Measurements from ENCODE around the gene ELANE. TPM values are rescaled to one million over a fixed set of nuclear protein-coding genes. Genes with fewer than 3 reads are reported as not detected.

Gene ELANE
- total RNA-seq, 2 donors from 2014 or later: 1.4 TPM; not detected in 1

DNA sequence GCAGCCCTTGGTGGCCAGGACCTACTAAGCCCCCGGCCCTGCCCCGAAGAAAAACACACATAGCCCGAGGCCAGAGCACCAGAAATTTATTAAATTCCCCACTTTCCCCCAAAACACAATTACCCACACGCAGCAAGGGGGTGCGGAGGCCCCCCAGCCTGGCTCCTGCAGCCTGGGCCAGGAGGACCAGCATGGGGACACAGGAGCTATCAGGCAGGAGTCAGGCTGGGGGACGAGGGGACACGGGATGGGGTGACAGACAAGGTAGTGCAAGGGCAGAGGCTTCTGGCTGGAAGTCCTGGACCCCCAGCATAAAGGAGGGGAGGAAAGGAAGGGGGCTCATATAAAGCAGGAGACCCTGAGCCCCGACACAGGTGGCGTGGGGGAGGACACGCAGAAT, 44.3 kb downstream of the ELANE start:
- Histone ChIP-seq H3K36me3 (peaks cover 0 to 6% of the 10 kb centered on the region in 2 donors), H3K27ac (no peak overlapping the region), H3K27me3 (replicated peaks; ENCODE audit: insufficient read depth) (no peaks in the 10 kb centered on the region), H3K9me3 (no peaks in the 10 kb centered on the region), H3K4me3 (no peak overlapping the region), H3K4me1 (replicated peaks) (no peaks in the 10 kb centered on the region)
- 97% methylated on average over 10 of the region's 10 CpGs for WGBS
- TF ChIP-seq, protein P1, sequence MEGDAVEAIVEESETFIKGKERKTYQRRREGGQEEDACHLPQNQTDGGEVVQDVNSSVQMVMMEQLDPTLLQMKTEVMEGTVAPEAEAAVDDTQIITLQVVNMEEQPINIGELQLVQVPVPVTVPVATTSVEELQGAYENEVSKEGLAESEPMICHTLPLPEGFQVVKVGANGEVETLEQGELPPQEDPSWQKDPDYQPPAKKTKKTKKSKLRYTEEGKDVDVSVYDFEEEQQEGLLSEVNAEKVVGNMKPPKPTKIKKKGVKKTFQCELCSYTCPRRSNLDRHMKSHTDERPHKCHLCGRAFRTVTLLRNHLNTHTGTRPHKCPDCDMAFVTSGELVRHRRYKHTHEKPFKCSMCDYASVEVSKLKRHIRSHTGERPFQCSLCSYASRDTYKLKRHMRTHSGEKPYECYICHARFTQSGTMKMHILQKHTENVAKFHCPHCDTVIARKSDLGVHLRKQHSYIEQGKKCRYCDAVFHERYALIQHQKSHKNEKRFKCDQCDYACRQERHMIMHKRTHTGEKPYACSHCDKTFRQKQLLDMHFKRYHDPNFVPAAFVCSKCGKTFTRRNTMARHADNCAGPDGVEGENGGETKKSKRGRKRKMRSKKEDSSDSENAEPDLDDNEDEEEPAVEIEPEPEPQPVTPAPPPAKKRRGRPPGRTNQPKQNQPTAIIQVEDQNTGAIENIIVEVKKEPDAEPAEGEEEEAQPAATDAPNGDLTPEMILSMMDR (IDR thresholded peaks at IDR 0.05): no peak
- no peak for TF ChIP-seq POLR2A (IDR thresholded peaks at IDR 0.05)
- TF ChIP-seq POLR2AphosphoS5 (IDR thresholded peaks at IDR 0.05): no peak
- intact Hi-C loops (cut with DNase I): no loop called here
- no peak for DNase-seq (ENCODE audit: low spot score)

DNA sequence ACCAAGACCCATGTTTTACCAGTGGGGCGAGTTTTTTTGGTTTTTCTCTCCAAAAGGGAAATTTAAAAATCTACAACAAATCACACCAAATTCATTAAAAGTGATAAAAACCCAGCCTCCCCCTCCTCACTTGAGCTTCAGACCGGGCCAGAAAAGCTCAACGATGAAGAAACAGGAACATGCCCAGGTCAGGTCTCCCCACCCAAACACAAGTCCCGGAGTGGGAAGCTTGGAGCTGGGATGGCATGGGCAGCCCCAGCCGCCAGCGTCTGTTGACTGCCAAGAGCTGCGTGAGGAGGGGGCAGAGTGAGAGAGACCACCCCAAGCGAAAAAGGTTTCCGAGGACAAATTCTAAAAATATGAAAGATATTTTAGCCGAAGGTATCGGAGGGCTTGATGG, 44.9 kb downstream of the ELANE start:
- Histone ChIP-seq H3K27me3 (replicated peaks; ENCODE audit: insufficient read depth) (no peaks in the 10 kb centered on the region), H3K9me3 (no peaks in the 10 kb centered on the region), H3K4me3 (no peak overlapping the region), H3K36me3 (peaks cover 0 to 6% of the 10 kb centered on the region in 2 donors), H3K27ac (no peak overlapping the region), H3K4me1 (replicated peaks) (no peaks in the 10 kb centered on the region)
- no peak for DNase-seq (ENCODE audit: low spot score)
- intact Hi-C loops (cut with DNase I): no loop called here
- 87% methylated on average over 11 of the region's 11 CpGs for WGBS
- TF ChIP-seq POLR2A (IDR thresholded peaks at IDR 0.05): no peak
- no peak for TF ChIP-seq POLR2AphosphoS5 (IDR thresholded peaks at IDR 0.05)
- TF ChIP-seq, protein P1 (IDR thresholded peaks at IDR 0.05): no peak

DNA sequence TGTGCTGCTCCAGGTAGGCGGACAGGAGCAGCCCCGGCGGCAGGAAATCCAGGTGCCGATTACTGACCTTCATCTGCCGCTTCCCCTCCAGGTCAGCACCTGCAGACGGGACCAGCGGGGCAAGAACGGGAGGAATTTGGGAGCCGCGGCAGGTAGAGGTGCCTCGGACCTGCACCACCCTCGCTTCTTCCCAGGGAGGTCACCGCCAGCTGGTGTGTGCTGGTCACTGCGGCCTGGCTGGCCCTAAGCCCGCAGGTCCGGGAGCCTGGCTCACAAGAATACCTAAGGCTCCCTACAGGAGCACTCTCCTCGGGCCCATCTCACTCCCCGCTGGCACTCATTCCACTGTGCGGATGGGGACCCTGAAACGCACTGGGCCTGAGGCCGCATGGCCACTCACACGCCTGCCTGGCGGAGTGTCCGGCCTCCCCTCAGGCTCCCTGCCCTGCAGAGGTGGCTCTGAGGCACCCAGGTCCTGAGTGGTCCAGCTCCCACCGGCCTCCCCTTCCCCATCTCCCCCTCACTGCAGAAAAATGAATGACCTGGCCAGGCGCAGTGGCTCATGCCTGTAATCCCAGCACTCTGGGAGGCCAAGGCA, 45.4 kb downstream of the ELANE start:
- intact Hi-C loops (cut with DNase I): no loop called here
- H3K9me3 ChIP-seq: no peaks in the 10 kb centered on the region
- 85% methylated on average over 26 of the region's 26 CpGs for WGBS
- no peak overlapping the region for H3K27ac ChIP-seq
- no peak overlapping the region for H3K4me3 ChIP-seq
- no peak for DNase-seq (ENCODE audit: low spot score)
- H3K36me3 ChIP-seq: peaks cover 0 to 6% of the 10 kb centered on the region in 2 donors
- no peaks in the 10 kb centered on the region for H3K4me1 ChIP-seq (replicated peaks)
- TF ChIP-seq POLR2AphosphoS5 (IDR thresholded peaks at IDR 0.05): no peak
- no peaks in the 10 kb centered on the region for H3K27me3 ChIP-seq (replicated peaks; ENCODE audit: insufficient read depth)

DNA sequence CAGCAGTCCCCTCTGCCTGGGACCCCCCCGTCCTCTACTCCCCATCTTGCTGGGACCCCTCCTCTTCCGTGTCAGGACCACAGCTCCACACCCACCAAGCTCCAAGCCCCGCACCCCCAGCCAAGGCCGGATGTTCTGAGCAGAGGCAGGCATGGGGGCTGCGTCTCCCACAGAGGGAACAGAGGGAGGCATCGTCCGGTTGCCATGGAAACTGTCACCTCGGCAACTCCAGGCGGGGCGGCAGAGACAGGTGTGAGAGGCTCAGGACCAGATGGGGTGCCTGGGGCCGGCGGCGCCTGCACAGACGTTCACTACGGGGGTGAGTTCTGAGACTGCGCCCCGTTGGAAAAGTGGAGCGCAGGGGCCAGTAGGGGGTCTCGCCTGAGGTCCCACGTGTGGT, 46.6 kb downstream of the ELANE start:
- Histone ChIP-seq H3K9me3 (no peaks in the 10 kb centered on the region), H3K27me3 (replicated peaks; ENCODE audit: insufficient read depth) (no peaks in the 10 kb centered on the region), H3K27ac (no peak overlapping the region), H3K4me1 (replicated peaks) (no peaks in the 10 kb centered on the region), H3K36me3 (peaks cover 0 to 6% of the 10 kb centered on the region in 2 donors), H3K4me3 (no peak overlapping the region)
- WGBS: 79% methylated on average over 20 of the region's 20 CpGs
- DNase-seq (ENCODE audit: low spot score): no peak
- intact Hi-C loops (cut with DNase I): no loop called here
- no peak for TF ChIP-seq POLR2AphosphoS5 (IDR thresholded peaks at IDR 0.05)
- TF ChIP-seq, protein P1 (IDR thresholded peaks at IDR 0.05): no peak
- TF ChIP-seq POLR2A (IDR thresholded peaks at IDR 0.05): no peak

DNA sequence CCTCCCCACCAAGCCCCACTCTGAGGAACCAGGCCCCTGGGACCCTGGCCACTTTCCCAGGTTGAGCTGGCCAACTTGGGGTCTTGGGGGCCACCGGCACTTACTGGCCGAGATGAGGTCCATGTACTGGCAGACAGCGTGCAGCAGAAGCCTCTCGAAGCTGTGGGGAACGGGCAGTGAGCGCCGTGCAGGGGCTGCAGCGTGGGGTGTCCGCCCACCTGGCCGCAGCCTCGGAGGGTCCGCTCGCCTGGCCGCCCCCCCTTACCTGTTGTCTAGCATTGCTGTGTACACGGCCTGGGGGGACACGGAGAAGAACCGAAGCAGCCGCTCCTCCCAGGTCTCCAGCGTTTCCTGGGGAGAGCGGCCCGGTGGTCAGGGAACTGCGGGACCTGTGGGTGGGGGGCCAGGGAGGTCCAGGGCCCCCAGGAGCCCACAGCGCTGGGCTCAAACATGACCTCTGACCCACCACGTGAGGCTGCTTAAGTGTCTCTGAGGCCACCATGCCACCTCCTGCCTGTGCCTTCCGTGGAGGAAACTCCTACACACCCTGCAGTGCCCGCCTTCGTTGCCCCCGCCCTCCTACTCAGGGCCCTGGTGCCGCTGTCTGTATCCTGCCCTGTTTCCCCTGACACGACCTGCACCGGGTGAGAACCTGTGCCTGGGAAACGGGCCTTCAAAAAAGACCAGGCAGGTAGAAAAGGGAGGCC, 47.4 kb downstream of the ELANE start:
- DNase-seq (ENCODE audit: low spot score): no peak
- TF ChIP-seq, protein P1 (IDR thresholded peaks at IDR 0.05): no peak
- no peak for TF ChIP-seq POLR2A (IDR thresholded peaks at IDR 0.05)
- Histone ChIP-seq H3K4me1 (replicated peaks) (no peaks in the 10 kb centered on the region), H3K27me3 (replicated peaks; ENCODE audit: insufficient read depth) (no peaks in the 10 kb centered on the region), H3K4me3 (no peak overlapping the region), H3K27ac (no peak overlapping the region), H3K36me3 (peaks cover 0 to 6% of the 10 kb centered on the region in 2 donors), H3K9me3 (no peaks in the 10 kb centered on the region)
- WGBS: 89% methylated on average over 31 of the region's 32 CpGs
- intact Hi-C loops (cut with DNase I): no loop called here

Measured in prostate gland (tissue), 2 donors.